CD4-positive, alpha-beta T cell treated with Interleukin-6 at 100 ng/mL for 8 hours (primary cell): ENCODE measurements around the gene EVA1B.
A peak's percentile ranks its signal among the peaks of the same experiment; 100 is the strongest.

Experiments
- DNase-seq: peaks from one replicate; pipeline ENCODE4 v3.0.0-alpha.2; 2020; ENCODE audit warnings: mixed read lengths, low spot score

Gene EVA1B

GRCh38 chr1:36320291-36320761 is 3.1 kb downstream of the EVA1B start:
- DNase-seq = no peak

- no peak for DNase-seq
Observed at GRCh38 chr1:36309397-36309796, 14.0 kb downstream of the EVA1B start.

- DNase-seq = no peak
Observed at GRCh38 chr1:36307601-36308330, 15.7 kb downstream of the EVA1B start.

GRCh38 chr1:36306902-36307456 is 16.5 kb downstream of the EVA1B start:
- peak; percentile 91 for DNase-seq

- peak; percentile 31 for DNase-seq
Observed at GRCh38 chr1:36306210-36306901, 17.1 kb downstream of the EVA1B start, which contains the start of gene SH3D21. Gene SH3D21 (plus strand): TSS chr1:36306368. CDS start chr1:36306421, 53 bp downstream.

GRCh38 chr1:36305915-36306209 is 17.6 kb downstream of the EVA1B start:
- DNase-seq = no peak

- DNase-seq = no peak
Observed at GRCh38 chr1:36304970-36305914, 18.2 kb downstream of the EVA1B start.

- DNase-seq = no peak
Observed at GRCh38 chr1:36304521-36304920, 18.9 kb downstream of the EVA1B start.

GRCh38 chr1:36303650-36304360 is 19.6 kb downstream of the EVA1B start:
- DNase-seq = no peak

GRCh38 chr1:36303244-36303643 is 20.2 kb downstream of the EVA1B start:
- no peak for DNase-seq

- DNase-seq = no peak
Observed at GRCh38 chr1:36301220-36301619, 22.2 kb downstream of the EVA1B start.

GRCh38 chr1:36300526-36300925 is 22.9 kb downstream of the EVA1B start:
- no peak for DNase-seq

GRCh38 chr1:36298640-36299039 is 24.8 kb downstream of the EVA1B start:
- DNase-seq = no peak

- no peak for DNase-seq
Observed at GRCh38 chr1:36297062-36297461, 26.4 kb downstream of the EVA1B start.

GRCh38 chr1:36295390-36295789 is 28.1 kb downstream of the EVA1B start:
- no peak for DNase-seq

- no peak for DNase-seq
Observed at GRCh38 chr1:36287595-36287994, 35.9 kb downstream of the EVA1B start.

- DNase-seq = no peak
Observed at GRCh38 chr1:36286802-36287201, 36.6 kb downstream of the EVA1B start.

GRCh38 chr1:36285443-36286101 is 37.9 kb downstream of the EVA1B start:
- peak; percentile 72 for DNase-seq

GRCh38 chr1:36284517-36284916 is 38.9 kb downstream of the EVA1B start:
- no peak for DNase-seq

- no peak for DNase-seq
Observed at GRCh38 chr1:36284061-36284460, 39.4 kb downstream of the EVA1B start.

- DNase-seq = no peak
Observed at GRCh38 chr1:36279789-36280296, 43.6 kb downstream of the EVA1B start.
